Upper lobe of left lung (tissue), 6 donors: ENCODE measurements around the gene LLCFC1. TPM values are rescaled to one million over a fixed set of nuclear protein-coding genes. Genes with fewer than 3 reads are reported as not detected.

Source experiments
- ATAC-seq, 2 donors: fragments of 200-7000 bp; cut with Tn5 transposase; one replicate each; pipeline ENCODE4 v1.9.1; 2022; ENCODE audit warnings: mild to moderate bottlenecking in 2 of 2, moderate library complexity in 2 of 2; ENCODE audit not compliant: low FRiP score in 2 of 2
- DNase-seq, 2 donors: peaks; one replicate each; pipeline ENCODE4 v3.0.0-alpha.2; 2019 to 2020
- H3K27ac ChIP-seq, 4 donors: fragments of 200-600 bp; sonication (generic); one replicate each; pipeline ENCODE4 v1.5.1; 2016 to 2019
- H3K27me3 ChIP-seq, 4 donors: fragments of 200-600 bp; sonication (generic); one replicate each; pipeline ENCODE4 v1.5.1; 2017 to 2019
- H3K36me3 ChIP-seq, 4 donors: fragments of 200-600 bp; sonication (generic); one replicate each; pipeline ENCODE4 v1.5.1; 2016 to 2019
- H3K4me1 ChIP-seq, 4 donors: fragments of 200-600 bp; sonication (generic); one replicate each; pipeline ENCODE4 v1.5.1; 2018 to 2019
- H3K4me3 ChIP-seq, 4 donors: fragments of 200-600 bp; sonication (generic); one replicate each; pipeline ENCODE4 v1.5.1; 2017 to 2019; ENCODE audit warnings: mild to moderate bottlenecking in 2 of 4, moderate library complexity in 1 of 4
- H3K9me3 ChIP-seq, 4 donors: fragments of 200-600 bp; sonication (generic); one replicate each; pipeline ENCODE4 v1.5.1; 2018 to 2019
- CTCF ChIP-seq, 6 experiments: fragments of 450-650 bp in 4 of 6; fragments of 200-600 bp in 2 of 6; sonication (generic) in 2 of 6; IDR thresholded peaks; one replicate each; pipeline ENCODE4 v1.5.1; 2016 to 2019; ENCODE audit warnings: antibody characterized with exemption in 6 of 6
- EP300 ChIP-seq, 4 donors: sonication (generic); formaldehyde crosslinking; IDR thresholded peaks; one replicate each; pipeline ENCODE4 v1.5.1; 2017; ENCODE audit warnings: antibody characterized with exemption in 4 of 4, control low read depth in 2 of 4
- POLR2A ChIP-seq, 4 donors: fragments of 450-650 bp; IDR thresholded peaks; one replicate each; pipeline ENCODE4 v1.5.1; 2016 to 2017; ENCODE audit warnings: antibody characterized with exemption in 4 of 4, mild to moderate bottlenecking in 2 of 4
- POLR2AphosphoS5 ChIP-seq, 2 donors: sonication (generic); formaldehyde crosslinking; IDR thresholded peaks; one replicate each; pipeline ENCODE4 v1.5.1; 2017; ENCODE audit warnings: antibody characterized with exemption in 2 of 2
- WGBS, 2 donors: methylation state at CpG; one replicate each; pipeline ENCODE4 v1.1.5; 2017 to 2018; 5-methylcytosine and 5-hydroxymethylcytosine counted together
- total RNA-seq, 6 donors: library from RNA; depleted of rRNA in 4 of 6; stranded (reverse); fragments of >200 nt in 4 of 6; gene quantifications; one replicate each; pipeline versions ENCODE4 v1.1.0 to v1.2.1, GENCODE V29; 2016 to 2021
- donor health status: DM: no; HTN: no; CAD: no; lungs with moderate emphysema.
- donor health status: DM: no; HTN: yes; CAD: no; lungs with severe emphysema.

The LLCFC1 gene
- not detected for total RNA-seq

DNA sequence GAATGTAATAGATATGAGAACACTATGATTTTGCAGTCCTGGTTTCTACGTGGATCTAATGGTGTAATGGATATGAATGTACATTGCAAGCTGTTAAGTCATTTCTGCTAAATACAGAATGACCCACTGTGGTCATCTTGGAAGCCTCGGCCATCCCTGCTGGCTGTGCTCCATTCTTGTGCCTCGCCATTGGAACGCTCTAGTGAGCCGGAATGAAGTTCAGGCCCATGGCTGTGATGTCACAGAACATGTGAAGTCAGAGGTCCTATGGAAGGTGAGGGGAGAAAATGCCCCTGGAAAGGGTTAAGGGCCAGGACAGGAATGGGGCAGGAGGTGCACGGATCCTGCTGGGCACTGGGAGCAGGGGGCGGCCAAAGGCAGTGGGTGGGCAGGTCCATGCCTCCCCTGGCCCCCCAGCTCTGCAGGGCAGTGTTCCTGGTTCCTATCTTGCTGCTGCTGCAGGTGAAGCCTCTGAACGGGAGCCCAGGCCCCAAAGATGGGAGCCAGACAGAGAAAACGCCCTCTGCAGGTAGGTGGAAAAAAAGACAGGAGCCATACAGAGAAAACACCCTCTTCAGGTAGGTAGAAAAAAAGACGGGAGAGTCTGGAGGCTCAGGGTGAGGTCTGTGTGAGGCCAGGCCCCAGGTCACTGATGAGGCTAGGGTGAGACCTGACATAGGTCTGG, at the start of gene LLCFC1:
Gene LLCFC1, plus strand, starts transcription at position 259 of the 685 bp plus-strand sequence. Its CDS starts 138 bp downstream, at position 397.
- TF ChIP-seq POLR2AphosphoS5 (IDR thresholded peaks at IDR 0.05): no peak
- no peak for TF ChIP-seq CTCF (IDR thresholded peaks at IDR 0.05)
- TF ChIP-seq POLR2A (IDR thresholded peaks at IDR 0.05): no peak
- TF ChIP-seq EP300 (IDR thresholded peaks at IDR 0.05): no peak
- Histone ChIP-seq H3K4me3 (no peak within 1 kb of the TSS), H3K27ac (no peak within 1 kb of the TSS), H3K4me1 (peaks cover 0 to 7% (median 2%) of the 10 kb centered on the region in 4 donors), H3K36me3 (no peaks in the 10 kb centered on the region), H3K27me3 (no peaks in the 10 kb centered on the region), H3K9me3 (no peaks in the 10 kb centered on the region)
- ATAC-seq (no peak), DNase-seq (no peak)
- 80 to 84% methylated on average over 10 of the region's 10 CpGs for WGBS, 2 donors

- Histone ChIP-seq H3K27me3 (no peaks in the 10 kb centered on the region), H3K4me3 (no peak overlapping the region), H3K36me3 (no peaks in the 10 kb centered on the region), H3K9me3 (no peaks in the 10 kb centered on the region), H3K27ac (no peak overlapping the region), H3K4me1 (no peaks in the 10 kb centered on the region)
- 56 to 63% methylated on average over 3 of the region's 3 CpGs for WGBS, 2 donors
- DNase-seq (no peak), ATAC-seq (no peak)
- TF ChIP-seq POLR2A (IDR thresholded peaks at IDR 0.05) (no peak), CTCF (IDR thresholded peaks at IDR 0.05) (no peak), EP300 (IDR thresholded peaks at IDR 0.05) (no peak), POLR2AphosphoS5 (IDR thresholded peaks at IDR 0.05) (no peak)
Observed at GRCh38 chr7:142889816-142890215, 49.5 kb upstream of the LLCFC1 start.

GRCh38 chr7:142890874-142891485, 48.3 kb upstream of the LLCFC1 start:
- no peaks in the 10 kb centered on the region for H3K27me3 ChIP-seq
- peak in 1 of 2 donors; percentile 52 for DNase-seq
- TF ChIP-seq CTCF (IDR thresholded peaks at IDR 0.05): no peak
- no peak for TF ChIP-seq EP300 (IDR thresholded peaks at IDR 0.05)
- no peak for TF ChIP-seq POLR2AphosphoS5 (IDR thresholded peaks at IDR 0.05)
- TF ChIP-seq POLR2A (IDR thresholded peaks at IDR 0.05): no peak
- no peaks in the 10 kb centered on the region for H3K9me3 ChIP-seq
- H3K4me3 ChIP-seq: no peak overlapping the region
- no peak overlapping the region for H3K27ac ChIP-seq
- ATAC-seq: no peak
- H3K4me1 ChIP-seq: no peaks in the 10 kb centered on the region
- WGBS, 2 donors: 82 to 84% methylated on average over 12 of the region's 12 CpGs
- H3K36me3 ChIP-seq: no peaks in the 10 kb centered on the region

DNA sequence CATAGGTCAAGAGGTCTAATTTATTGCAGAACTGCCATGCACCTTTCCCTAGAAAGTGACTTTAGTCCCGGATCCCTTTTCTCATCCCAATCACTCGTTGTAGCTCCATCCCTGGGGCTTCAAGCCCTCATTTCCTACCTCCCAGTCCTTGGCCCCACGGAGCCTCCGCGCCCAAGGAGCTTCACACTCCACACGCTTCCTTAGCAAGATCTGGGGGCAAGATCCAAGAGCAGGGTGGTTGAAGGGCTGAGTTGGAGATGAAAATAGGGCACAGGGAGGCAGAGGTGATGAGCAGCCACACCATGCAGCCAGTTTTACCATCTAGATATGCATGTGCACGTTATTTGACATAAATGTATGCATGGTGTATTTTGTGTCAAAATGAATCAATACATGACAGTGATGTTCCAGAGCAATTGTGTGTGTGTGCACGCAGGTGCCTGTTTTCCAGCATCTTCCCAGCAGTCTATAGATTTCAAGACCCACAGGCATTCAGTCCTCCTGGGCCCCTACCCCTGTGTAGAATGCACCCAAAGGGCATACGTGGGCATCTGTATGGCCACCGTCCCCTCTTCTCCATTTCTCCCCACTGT, 47.7 kb upstream of the LLCFC1 start:
- Histone ChIP-seq H3K4me1 (no peaks in the 10 kb centered on the region), H3K4me3 (no peak overlapping the region), H3K27me3 (no peaks in the 10 kb centered on the region), H3K27ac (no peak overlapping the region), H3K9me3 (no peaks in the 10 kb centered on the region), H3K36me3 (no peaks in the 10 kb centered on the region)
- 82 to 88% methylated on average over 10 of the region's 10 CpGs for WGBS, 2 donors
- no peak for DNase-seq
- ATAC-seq: no peak
- TF ChIP-seq POLR2AphosphoS5 (IDR thresholded peaks at IDR 0.05) (no peak), POLR2A (IDR thresholded peaks at IDR 0.05) (no peak), EP300 (IDR thresholded peaks at IDR 0.05) (no peak), CTCF (IDR thresholded peaks at IDR 0.05) (no peak)
